ENCODE results near the gene PDE11A.

DNA sequence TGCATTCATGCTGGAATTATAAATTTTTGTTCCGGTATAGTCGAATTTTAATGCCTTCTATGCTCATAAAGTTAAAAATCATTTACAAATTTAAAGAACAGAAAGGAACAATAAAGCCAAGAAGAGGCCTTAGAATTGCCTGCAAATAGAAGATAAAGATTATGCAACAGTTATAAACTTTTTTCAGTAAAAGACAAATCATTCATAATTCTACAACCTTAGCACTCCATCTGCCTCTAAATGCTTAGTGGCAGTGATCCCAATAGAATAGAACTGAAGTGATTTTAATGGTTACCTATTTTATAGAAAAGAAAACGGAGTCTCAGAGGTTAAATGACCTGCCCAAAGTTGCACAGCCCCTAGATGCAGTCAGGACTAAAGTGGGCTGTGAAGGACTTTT is 468.8 kb downstream of the PDE11A start:
- TF ChIP-seq POLR2A (IDR thresholded peaks at IDR 0.05) (no peak), POLR2AphosphoS5 (IDR thresholded peaks at IDR 0.05) (no peak)
- TF ChIP-seq, protein P1, sequence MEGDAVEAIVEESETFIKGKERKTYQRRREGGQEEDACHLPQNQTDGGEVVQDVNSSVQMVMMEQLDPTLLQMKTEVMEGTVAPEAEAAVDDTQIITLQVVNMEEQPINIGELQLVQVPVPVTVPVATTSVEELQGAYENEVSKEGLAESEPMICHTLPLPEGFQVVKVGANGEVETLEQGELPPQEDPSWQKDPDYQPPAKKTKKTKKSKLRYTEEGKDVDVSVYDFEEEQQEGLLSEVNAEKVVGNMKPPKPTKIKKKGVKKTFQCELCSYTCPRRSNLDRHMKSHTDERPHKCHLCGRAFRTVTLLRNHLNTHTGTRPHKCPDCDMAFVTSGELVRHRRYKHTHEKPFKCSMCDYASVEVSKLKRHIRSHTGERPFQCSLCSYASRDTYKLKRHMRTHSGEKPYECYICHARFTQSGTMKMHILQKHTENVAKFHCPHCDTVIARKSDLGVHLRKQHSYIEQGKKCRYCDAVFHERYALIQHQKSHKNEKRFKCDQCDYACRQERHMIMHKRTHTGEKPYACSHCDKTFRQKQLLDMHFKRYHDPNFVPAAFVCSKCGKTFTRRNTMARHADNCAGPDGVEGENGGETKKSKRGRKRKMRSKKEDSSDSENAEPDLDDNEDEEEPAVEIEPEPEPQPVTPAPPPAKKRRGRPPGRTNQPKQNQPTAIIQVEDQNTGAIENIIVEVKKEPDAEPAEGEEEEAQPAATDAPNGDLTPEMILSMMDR (IDR thresholded peaks at IDR 0.05) = no peak
